ENCODE measurements around the gene NUMBL. TPM values are rescaled to one million over a fixed set of nuclear protein-coding genes. Genes with fewer than 3 reads are reported as not detected.

Gene NUMBL
- total RNA-seq, 1 donor from 2014 or later, result 20.7 TPM

DNA sequence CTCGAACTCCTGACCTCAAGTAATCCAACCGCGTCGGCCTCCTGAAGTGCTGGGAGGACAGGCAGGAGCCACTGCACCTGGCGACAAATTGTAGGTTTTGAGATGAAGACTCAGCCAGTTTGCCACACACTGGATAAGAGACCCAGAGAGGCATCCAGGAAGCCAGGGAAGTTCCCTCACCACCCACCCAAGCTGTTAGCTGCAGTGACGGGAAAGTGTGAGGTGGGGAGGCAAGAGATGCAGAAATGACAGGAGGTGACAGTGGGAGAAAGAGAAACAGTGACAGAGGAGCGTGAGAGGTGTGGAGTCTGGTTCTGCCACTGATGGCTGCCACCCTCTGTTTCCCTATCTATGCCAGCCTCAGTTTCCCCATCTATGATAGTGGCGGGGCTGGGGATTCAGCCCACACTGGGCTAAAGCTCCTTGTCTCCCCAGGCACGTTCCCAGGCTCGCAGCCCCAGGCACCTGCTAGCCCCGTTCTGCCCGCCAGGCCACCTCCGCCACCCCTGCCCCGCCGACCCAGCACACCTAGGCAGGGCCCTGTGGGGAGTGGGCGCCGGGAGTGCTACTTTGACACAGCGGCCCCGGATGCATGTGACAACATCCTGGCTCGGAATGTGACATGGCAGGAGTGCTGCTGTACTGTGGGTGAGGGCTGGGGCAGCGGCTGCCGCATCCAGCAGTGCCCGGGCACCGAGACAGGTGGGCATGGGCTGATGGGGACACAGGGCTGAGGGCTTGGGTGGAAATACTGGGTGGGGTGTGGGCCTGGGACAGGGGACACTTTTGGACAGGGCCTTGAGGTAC, 68.3 kb downstream of the NUMBL start:
- no peak for DNase-seq (ENCODE audit: low spot score)
- intact Hi-C loops (cut with DNase I), result no loop called here

DNA sequence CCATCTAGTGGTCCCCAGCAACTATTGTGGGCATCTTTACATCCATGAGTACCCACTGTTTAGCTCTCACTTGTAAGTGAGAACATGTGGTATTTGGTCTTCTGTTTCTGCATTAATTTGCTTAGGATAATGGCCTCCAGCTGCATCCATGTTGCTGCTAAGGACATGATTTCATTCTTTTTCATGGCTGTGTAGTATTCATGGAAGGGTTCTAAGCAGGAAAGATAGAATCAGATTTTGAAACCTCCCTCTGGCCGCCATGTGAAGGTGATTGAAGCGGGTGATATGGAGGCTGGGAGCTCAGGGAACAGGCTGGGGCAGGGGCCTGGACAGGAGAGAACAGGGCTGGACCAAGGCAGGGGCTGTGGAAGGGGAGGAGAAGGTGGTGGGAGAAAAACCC, 69.2 kb downstream of the NUMBL start:
- intact Hi-C loops (cut with DNase I), result no loop called here
- no peak for DNase-seq (ENCODE audit: low spot score)

DNA sequence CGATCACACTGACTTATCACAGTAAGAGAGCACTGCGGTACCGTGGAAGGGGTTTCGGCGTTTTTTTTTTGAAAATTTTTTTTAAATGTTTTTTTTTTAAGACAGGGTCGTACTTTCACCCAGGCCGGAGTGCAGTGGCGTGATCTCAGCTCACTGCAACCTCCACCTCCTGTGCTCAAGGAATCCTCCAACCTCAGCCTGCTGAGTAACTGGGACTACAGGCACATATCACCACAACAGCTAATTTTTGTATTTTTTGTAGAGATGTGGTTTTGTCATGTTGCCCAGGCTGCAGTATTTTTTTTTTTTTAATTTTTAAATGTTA, 70.3 kb downstream of the NUMBL start:
- no peak for DNase-seq (ENCODE audit: low spot score)
- intact Hi-C loops (cut with DNase I), result no loop called here

DNA sequence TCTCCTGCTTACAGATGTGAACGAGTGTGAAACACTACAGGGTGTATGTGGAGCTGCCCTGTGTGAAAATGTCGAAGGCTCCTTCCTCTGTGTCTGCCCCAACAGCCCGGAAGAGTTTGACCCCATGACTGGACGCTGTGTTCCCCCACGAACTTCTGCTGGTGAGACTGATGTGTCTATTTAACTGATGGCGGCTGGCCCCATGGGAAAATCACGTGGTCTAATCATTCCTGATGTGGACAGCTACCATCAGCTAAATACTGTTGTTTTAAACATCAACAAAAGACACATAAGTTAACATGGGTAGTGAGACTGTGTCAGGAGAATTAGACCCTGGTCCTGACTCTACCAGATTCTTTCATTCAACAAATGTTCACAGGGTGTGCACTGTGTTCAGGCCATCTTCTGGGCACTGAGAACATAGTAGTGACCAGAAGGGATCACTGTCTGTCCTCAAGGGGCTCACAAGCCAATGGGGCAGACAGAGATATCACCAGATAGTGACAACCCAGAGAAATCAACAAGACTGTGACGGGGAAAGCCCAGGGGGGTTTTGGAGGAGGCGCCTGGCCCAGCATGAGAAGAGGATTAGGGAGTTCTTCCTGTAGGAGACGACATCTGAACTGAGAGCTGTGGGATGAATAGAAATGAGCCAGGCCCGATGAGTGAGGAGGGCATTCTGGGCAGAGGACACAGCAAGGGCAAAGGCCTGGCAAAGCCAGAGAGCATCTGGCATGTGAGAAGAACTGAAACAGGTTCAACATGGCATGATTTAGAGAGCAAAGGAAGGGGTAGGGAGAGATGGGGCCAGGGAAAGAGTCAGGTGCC, 70.9 kb downstream of the NUMBL start:
- DNase-seq (ENCODE audit: low spot score), result no peak
- intact Hi-C loops (cut with DNase I), result no loop called here

DNA sequence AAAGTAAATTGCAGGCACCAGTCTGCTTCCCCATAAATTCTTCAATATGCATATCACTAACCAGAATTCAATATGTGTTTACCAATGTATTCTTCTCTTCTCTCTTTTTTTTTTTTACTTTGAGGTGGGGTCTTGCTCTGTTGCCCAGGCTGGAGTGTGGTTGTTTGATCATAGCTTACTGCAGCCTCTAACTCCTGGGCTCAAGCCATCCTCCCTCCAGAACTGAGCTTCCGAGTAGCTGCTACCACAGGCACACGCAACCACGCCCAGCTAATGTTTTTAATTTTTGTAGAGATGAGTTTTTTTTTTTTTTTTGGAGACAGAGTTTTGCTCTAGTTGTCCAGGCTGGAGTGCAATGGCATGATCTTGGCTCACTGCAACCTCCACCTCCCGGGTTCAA, 72.5 kb downstream of the NUMBL start:
- intact Hi-C loops (cut with DNase I), result no loop called here

DNA sequence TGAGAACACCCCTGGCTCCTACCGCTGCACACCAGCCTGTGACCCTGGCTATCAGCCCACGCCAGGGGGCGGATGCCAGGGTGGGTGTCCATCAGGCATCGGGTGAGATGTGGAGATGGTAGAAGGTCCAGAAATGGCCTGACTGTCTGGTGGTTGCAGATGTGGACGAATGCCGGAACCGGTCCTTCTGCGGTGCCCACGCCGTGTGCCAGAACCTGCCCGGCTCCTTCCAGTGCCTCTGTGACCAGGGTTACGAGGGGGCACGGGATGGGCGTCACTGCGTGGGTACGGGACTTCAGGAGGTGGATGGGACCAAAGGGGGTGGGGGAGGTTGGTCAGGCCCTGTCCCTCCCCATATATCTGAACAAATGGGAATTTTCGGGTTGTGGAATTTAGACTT, 73.5 kb downstream of the NUMBL start:
- no peak for DNase-seq (ENCODE audit: low spot score)
- intact Hi-C loops (cut with DNase I), result no loop called here

More for the DNA sequence above, 72.5 kb downstream of the NUMBL start:
- no peak for DNase-seq (ENCODE audit: low spot score)

DNA sequence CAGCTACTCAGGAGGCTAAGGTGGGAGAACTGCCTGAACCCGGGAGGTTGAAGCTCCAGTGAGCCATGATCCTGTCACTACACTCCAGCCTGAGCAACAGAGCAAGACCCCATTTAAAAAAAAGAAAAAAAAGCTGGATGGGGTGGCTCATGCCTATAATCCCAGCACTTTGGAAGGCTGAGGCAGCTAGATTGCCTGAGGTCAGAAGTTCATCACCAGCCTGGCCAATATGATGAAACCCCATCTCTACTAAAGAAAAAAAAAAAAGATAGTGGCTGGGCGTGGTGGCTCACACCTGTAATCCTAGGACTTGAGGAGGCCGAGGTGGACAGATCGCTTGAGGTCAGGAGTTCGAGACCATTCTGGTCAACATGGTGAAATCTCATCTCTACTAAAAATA, 74.3 kb downstream of the NUMBL start:
- DNase-seq (ENCODE audit: low spot score), result no peak
- intact Hi-C loops (cut with DNase I), result no loop called here

Other genes with a start within 250 kb of the NUMBL start
- gene SERTAD3, start 246.3 kb downstream of the NUMBL start, total RNA-seq, result 33.9 TPM
- gene BLVRB, start 224.9 kb downstream of the NUMBL start, total RNA-seq, result 81.6 TPM
- 5.1 TPM for gene SPTBN4, start 223.7 kb downstream of the NUMBL start, total RNA-seq
- gene SHKBP1, start 113.8 kb downstream of the NUMBL start, total RNA-seq, result 28.6 TPM
- 216 TPM for gene LTBP4, start 89.3 kb downstream of the NUMBL start, total RNA-seq
- gene COQ8B, start 26.2 kb upstream of the NUMBL start, total RNA-seq, result 18.1 TPM
- 10.0 TPM for gene ITPKC, start 26.5 kb upstream of the NUMBL start, total RNA-seq
- 9.2 TPM for gene ACTMAP, start 59.8 kb upstream of the NUMBL start, total RNA-seq
- 32.9 TPM for gene SNRPA, start 60.6 kb upstream of the NUMBL start, total RNA-seq
- gene MIA, start 84.9 kb upstream of the NUMBL start, total RNA-seq, result 1.00 TPM
- gene RAB4B, start 87.6 kb upstream of the NUMBL start, total RNA-seq, result 16.9 TPM
- gene EGLN2, start 108.5 kb upstream of the NUMBL start, total RNA-seq, result 48.4 TPM
- gene CYP2A6, start 159.8 kb upstream of the NUMBL start, total RNA-seq, result not detected
- gene CYP2A7, start 191.6 kb upstream of the NUMBL start, total RNA-seq, result not detected